Thoracic aorta (tissue), 2 donors: ENCODE results near the gene ATP6V0C. TPM values are rescaled to one million over a fixed set of nuclear protein-coding genes. Genes with fewer than 3 reads are reported as not detected.

ENCODE experiments used
- ATAC-seq: fragments of 150-250 bp; one replicate; pipeline ENCODE4 v1.8.0; 2017; ENCODE audit warnings: low read depth; ENCODE audit not compliant: insufficient number of reproducible peaks, low FRiP score
- DNase-seq: peaks from one replicate; pipeline ENCODE4 v3.0.0-alpha.2; 2020; ENCODE audit warnings: low spot score
- H3K27ac ChIP-seq, 2 donors: fragments of 200-600 bp; sonication (generic); 1 replicate in 1 of 2; 2 replicates in 1 of 2; pipeline ENCODE4 v1.5.1; 2016; ENCODE audit warnings: mild to moderate bottlenecking in 2 of 2, moderate library complexity in 2 of 2
- H3K27me3 ChIP-seq: fragments of 200-600 bp; sonication (generic); replicated peaks from 2 replicates; pipeline ENCODE4 v1.6.0; 2016; ENCODE audit warnings: mild to moderate bottlenecking; ENCODE audit not compliant: insufficient read depth
- H3K36me3 ChIP-seq: fragments of 200-600 bp; sonication (generic); one replicate; pipeline ENCODE4 v1.5.1; 2016
- H3K4me1 ChIP-seq, 2 donors: fragments of 200-600 bp; sonication (generic); 1 replicate in 1 of 2; 2 replicates in 1 of 2; pipeline versions ENCODE4 v1.5.1 to v1.6.0; 2016; ENCODE audit warnings: low read depth in 2 of 2, mild to moderate bottlenecking in 1 of 2; ENCODE audit not compliant: control insufficient read depth in 1 of 2
- H3K4me3 ChIP-seq: fragments of 200-600 bp; sonication (generic); 2 replicates; pipeline ENCODE4 v1.5.1; 2016; ENCODE audit warnings: mild to moderate bottlenecking
- H3K9me3 ChIP-seq: fragments of 200-600 bp; sonication (generic); 2 replicates; pipeline ENCODE4 v1.5.1; 2016
- total RNA-seq, 2 donors: library from RNA; depleted of rRNA; stranded (reverse); fragments of >200 nt; gene quantifications; one replicate each; pipeline versions ENCODE4 v1.1.0 to v1.2.3, GENCODE V29; 2016
- TF ChIP-seq, protein P1 (sequence below): fragments of 200-600 bp; sonication (generic); IDR thresholded peaks from one replicate; pipeline ENCODE4 v1.5.1; 2019; ENCODE audit warnings: antibody characterized with exemption

ATP6V0C gene
- total RNA-seq, 2 donors from 2014 or later = 42.5 to 51.3 TPM

DNA sequence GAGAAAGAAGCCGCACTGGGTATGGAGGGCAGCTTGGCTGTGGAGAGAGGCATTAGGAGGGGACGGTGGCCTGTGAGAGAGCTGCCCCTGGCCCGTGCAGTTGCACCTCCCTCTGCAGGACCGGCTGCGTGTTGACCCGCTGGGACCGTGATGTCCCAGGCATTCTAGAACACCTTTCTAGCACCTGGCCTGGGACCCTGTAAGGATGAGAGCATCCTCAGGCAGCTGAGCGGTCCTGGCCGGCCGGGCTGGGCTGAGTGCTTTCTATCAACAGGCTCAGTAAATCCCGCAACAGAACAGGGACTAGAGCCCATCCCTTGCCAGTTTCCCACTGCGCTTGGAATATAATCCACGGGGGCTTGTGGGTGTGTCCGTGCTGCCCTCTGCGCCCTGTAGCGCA lies 24.2 kb upstream of the ATP6V0C start:
- Histone ChIP-seq H3K27me3 (no peaks in the 10 kb centered on the region), H3K9me3 (no peaks in the 10 kb centered on the region), H3K27ac (no peak overlapping the region), H3K36me3 (no peaks in the 10 kb centered on the region), H3K4me3 (no peak overlapping the region), H3K4me1 (peaks cover 0 to 7% of the 10 kb centered on the region in 2 donors)
- TF ChIP-seq, protein P1, sequence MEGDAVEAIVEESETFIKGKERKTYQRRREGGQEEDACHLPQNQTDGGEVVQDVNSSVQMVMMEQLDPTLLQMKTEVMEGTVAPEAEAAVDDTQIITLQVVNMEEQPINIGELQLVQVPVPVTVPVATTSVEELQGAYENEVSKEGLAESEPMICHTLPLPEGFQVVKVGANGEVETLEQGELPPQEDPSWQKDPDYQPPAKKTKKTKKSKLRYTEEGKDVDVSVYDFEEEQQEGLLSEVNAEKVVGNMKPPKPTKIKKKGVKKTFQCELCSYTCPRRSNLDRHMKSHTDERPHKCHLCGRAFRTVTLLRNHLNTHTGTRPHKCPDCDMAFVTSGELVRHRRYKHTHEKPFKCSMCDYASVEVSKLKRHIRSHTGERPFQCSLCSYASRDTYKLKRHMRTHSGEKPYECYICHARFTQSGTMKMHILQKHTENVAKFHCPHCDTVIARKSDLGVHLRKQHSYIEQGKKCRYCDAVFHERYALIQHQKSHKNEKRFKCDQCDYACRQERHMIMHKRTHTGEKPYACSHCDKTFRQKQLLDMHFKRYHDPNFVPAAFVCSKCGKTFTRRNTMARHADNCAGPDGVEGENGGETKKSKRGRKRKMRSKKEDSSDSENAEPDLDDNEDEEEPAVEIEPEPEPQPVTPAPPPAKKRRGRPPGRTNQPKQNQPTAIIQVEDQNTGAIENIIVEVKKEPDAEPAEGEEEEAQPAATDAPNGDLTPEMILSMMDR = no peak
- ATAC-seq (no peak), DNase-seq (no peak)

- H3K36me3 ChIP-seq = no peaks in the 10 kb centered on the region
- TF ChIP-seq, protein P1 = no peak
- peaks cover 0 to 7% of the 10 kb centered on the region in 2 donors for H3K4me1 ChIP-seq
- ATAC-seq (no peak), DNase-seq (no peak)
- no peaks in the 10 kb centered on the region for H3K9me3 ChIP-seq
- no peak overlapping the region for H3K4me3 ChIP-seq
- H3K27me3 ChIP-seq = no peaks in the 10 kb centered on the region
- H3K27ac ChIP-seq = no peak overlapping the region
Measured at GRCh38 chr16:2490190-2491105, 23.3 kb upstream of the ATP6V0C start.

GRCh38 chr16:2492292-2492691 lies 21.5 kb upstream of the ATP6V0C start:
- Histone ChIP-seq H3K9me3 (no peaks in the 10 kb centered on the region), H3K36me3 (no peaks in the 10 kb centered on the region), H3K27ac (no peak overlapping the region), H3K4me1 (peaks cover 4 to 13% of the 10 kb centered on the region in 2 donors), H3K27me3 (no peaks in the 10 kb centered on the region), H3K4me3 (no peak overlapping the region)
- no peak for ATAC-seq
- no peak for DNase-seq
- TF ChIP-seq, protein P1 = no peak

- H3K36me3 ChIP-seq = no peaks in the 10 kb centered on the region
- H3K4me1 ChIP-seq = peaks cover 16 to 26% of the 10 kb centered on the region in 2 donors
- H3K27ac ChIP-seq = no peak overlapping the region
- no peak for ATAC-seq
- no peaks in the 10 kb centered on the region for H3K27me3 ChIP-seq
- TF ChIP-seq, protein P1 = no peak
- no peaks in the 10 kb centered on the region for H3K9me3 ChIP-seq
- H3K4me3 ChIP-seq = no peak overlapping the region
- no peak for DNase-seq
Measured at GRCh38 chr16:2493605-2494004, 20.1 kb upstream of the ATP6V0C start.

- no peak for DNase-seq
- Histone ChIP-seq H3K9me3 (no peaks in the 10 kb centered on the region), H3K27ac (no peak overlapping the region), H3K27me3 (no peaks in the 10 kb centered on the region), H3K36me3 (no peaks in the 10 kb centered on the region), H3K4me3 (no peak overlapping the region), H3K4me1 (peaks cover 21 to 36% of the 10 kb centered on the region in 2 donors)
- ATAC-seq = no peak
- TF ChIP-seq, protein P1 = no peak
Measured at GRCh38 chr16:2494616-2495015, 19.1 kb upstream of the ATP6V0C start.
